ENCODE results near the gene MMGT1. TPM values are rescaled to one million over a fixed set of nuclear protein-coding genes. Genes with fewer than 3 reads are reported as not detected.

Gene MMGT1
- total RNA-seq = 10 to 100 TPM; 19.1 to 23.1 TPM

- POLR2A ChIA-PET = interaction anchor here (1.5 kb wide), 1 partner anchor 11 kb away, joined by 3 read pairs; no protein-coding TSS in a partner anchor
- H3K27me3 Mint-ChIP-seq = no peaks in the 10 kb centered on the region
Measured at GRCh38 chrX:135973548-135974278, at the start of gene MMGT1. Gene MMGT1 (minus strand): TSS chrX:135973988. CDS start chrX:135973675, 313 bp downstream.

GRCh38 chrX:136021903-136022302 lies 48.1 kb upstream of the MMGT1 start:
- Mint-ChIP-seq H3K4me3 (no peak overlapping the region), H3K27me3 (no peaks in the 10 kb centered on the region), H3K9me3 (no peaks in the 10 kb centered on the region), H3K4me1 (no peaks in the 10 kb centered on the region), H3K36me3 (ENCODE audit: low read depth) (peaks cover 24% of the 10 kb centered on the region), H3K27ac (no peak overlapping the region)
- DNase-seq = no peak
- ChIA-PET CTCF (no interaction called here), POLR2A (no interaction called here)

More at GRCh38 chrX:135973548-135974278, at the start of gene MMGT1:
- CTCF ChIA-PET = interaction anchor here (3.1 kb wide), 1 partner anchor 11 kb away, joined by 13 read pairs; the partner anchor contains the start of gene SLC9A6
- peak within 1 kb of the TSS; percentile 98 for H3K27ac Mint-ChIP-seq
- H3K9me3 Mint-ChIP-seq = no peaks in the 10 kb centered on the region
- DNase-seq = peak; percentile 83
- H3K36me3 Mint-ChIP-seq (ENCODE audit: low read depth) = no peaks in the 10 kb centered on the region
- H3K4me1 Mint-ChIP-seq = peaks cover 42% of the 10 kb centered on the region
- peak within 1 kb of the TSS; percentile 88 for H3K4me3 Mint-ChIP-seq

- CTCF ChIA-PET = no interaction called here
- POLR2A ChIA-PET = no interaction called here
Measured at GRCh38 chrX:136021160-136021559, 47.4 kb upstream of the MMGT1 start.

GRCh38 chrX:136019226-136019625 lies 45.4 kb upstream of the MMGT1 start:
- H3K27ac Mint-ChIP-seq = no peak overlapping the region
- no peaks in the 10 kb centered on the region for H3K4me1 Mint-ChIP-seq
- POLR2A ChIA-PET = no interaction called here
- H3K9me3 Mint-ChIP-seq = no peaks in the 10 kb centered on the region
- no peaks in the 10 kb centered on the region for H3K27me3 Mint-ChIP-seq
- H3K36me3 Mint-ChIP-seq (ENCODE audit: low read depth) = peaks cover 32% of the 10 kb centered on the region
- H3K4me3 Mint-ChIP-seq = no peak overlapping the region
- CTCF ChIA-PET = no interaction called here
- no peak for DNase-seq

More at GRCh38 chrX:136021160-136021559, 47.4 kb upstream of the MMGT1 start:
- no peaks in the 10 kb centered on the region for H3K9me3 Mint-ChIP-seq
- DNase-seq = no peak
- no peaks in the 10 kb centered on the region for H3K27me3 Mint-ChIP-seq
- H3K4me3 Mint-ChIP-seq = no peak overlapping the region
- peaks cover 24% of the 10 kb centered on the region for H3K36me3 Mint-ChIP-seq (ENCODE audit: low read depth)
- no peaks in the 10 kb centered on the region for H3K4me1 Mint-ChIP-seq
- H3K27ac Mint-ChIP-seq = no peak overlapping the region

- no peak overlapping the region for H3K27ac Mint-ChIP-seq
- no peaks in the 10 kb centered on the region for H3K27me3 Mint-ChIP-seq
- DNase-seq = no peak
- ChIA-PET POLR2A (no interaction called here), CTCF (interaction anchor here (1.3 kb wide), 1 partner anchor 29 kb away, joined by 3 read pairs; no protein-coding TSS in a partner anchor)
- H3K4me3 Mint-ChIP-seq = no peak overlapping the region
- H3K9me3 Mint-ChIP-seq = no peaks in the 10 kb centered on the region
- no peaks in the 10 kb centered on the region for H3K4me1 Mint-ChIP-seq
- H3K36me3 Mint-ChIP-seq (ENCODE audit: low read depth) = peaks cover 35% of the 10 kb centered on the region
Measured at GRCh38 chrX:136016881-136017280, 43.1 kb upstream of the MMGT1 start.

- DNase-seq = no peak
- Mint-ChIP-seq H3K27ac (no peak overlapping the region), H3K27me3 (no peaks in the 10 kb centered on the region), H3K4me3 (no peak overlapping the region), H3K4me1 (no peaks in the 10 kb centered on the region), H3K9me3 (no peaks in the 10 kb centered on the region), H3K36me3 (ENCODE audit: low read depth) (peaks cover 33% of the 10 kb centered on the region)
- ChIA-PET CTCF (no interaction called here), POLR2A (no interaction called here)
Measured at GRCh38 chrX:136015016-136015415, 41.2 kb upstream of the MMGT1 start.

GRCh38 chrX:135988245-135988644 lies 14.5 kb upstream of the MMGT1 start:
- H3K36me3 Mint-ChIP-seq (ENCODE audit: low read depth) = peaks cover 14% of the 10 kb centered on the region
- H3K27ac Mint-ChIP-seq = no peak overlapping the region
- no peak overlapping the region for H3K4me3 Mint-ChIP-seq
- no peaks in the 10 kb centered on the region for H3K9me3 Mint-ChIP-seq
- ChIA-PET CTCF (interaction anchor here (1.2 to 2.0 kb wide), 2 partner anchors 13 to 29 kb away, joined by 3 to 4 read pairs; no protein-coding TSS in a partner anchor), POLR2A (no interaction called here)
- H3K4me1 Mint-ChIP-seq = peaks cover 44% of the 10 kb centered on the region
- no peak for DNase-seq
- H3K27me3 Mint-ChIP-seq = no peaks in the 10 kb centered on the region

- CTCF ChIA-PET = no interaction called here
Measured at GRCh38 chrX:135985973-135986310, 12.2 kb upstream of the MMGT1 start.

GRCh38 chrX:135985157-135985972 lies 11.6 kb upstream of the MMGT1 start, which contains the start of gene SLC9A6:
Gene SLC9A6 (plus strand): TSS chrX:135985435. CDS start chrX:135985659, 224 bp downstream.
- DNase-seq = peak; percentile 64
- Mint-ChIP-seq H3K4me1 (peaks cover 47% of the 10 kb centered on the region), H3K27me3 (no peaks in the 10 kb centered on the region), H3K27ac (peak within 1 kb of the TSS; percentile 89), H3K4me3 (peak within 1 kb of the TSS; percentile 93), H3K9me3 (no peaks in the 10 kb centered on the region), H3K36me3 (ENCODE audit: low read depth) (peaks cover 4% of the 10 kb centered on the region)
- CTCF ChIA-PET = interaction anchor here (2.5 kb wide), 1 partner anchor 11 kb away, joined by 13 read pairs; the partner anchor contains the start of gene MMGT1
- POLR2A ChIA-PET = interaction anchor here (1.4 kb wide), 1 partner anchor 11 kb away, joined by 3 read pairs; the partner anchor contains the start of gene MMGT1

More at GRCh38 chrX:135985973-135986310, 12.2 kb upstream of the MMGT1 start:
- Mint-ChIP-seq H3K36me3 (ENCODE audit: low read depth) (peaks cover 4% of the 10 kb centered on the region), H3K9me3 (no peaks in the 10 kb centered on the region), H3K27ac (peak overlapping the region; percentile 89), H3K4me1 (peaks cover 47% of the 10 kb centered on the region), H3K4me3 (peak overlapping the region; percentile 93), H3K27me3 (no peaks in the 10 kb centered on the region)
- peak; percentile 6 for DNase-seq
- POLR2A ChIA-PET = no interaction called here

- Mint-ChIP-seq H3K4me1 (peaks cover 47% of the 10 kb centered on the region), H3K9me3 (no peaks in the 10 kb centered on the region)
Measured at GRCh38 chrX:135984791-135985156, 11.0 kb upstream of the MMGT1 start.

GRCh38 chrX:135984256-135984655 lies 10.5 kb upstream of the MMGT1 start:
- Mint-ChIP-seq H3K27me3 (no peaks in the 10 kb centered on the region), H3K9me3 (no peaks in the 10 kb centered on the region), H3K4me3 (peak overlapping the region; percentile 93), H3K4me1 (peaks cover 44% of the 10 kb centered on the region), H3K27ac (peak overlapping the region; percentile 83), H3K36me3 (ENCODE audit: low read depth) (no peaks in the 10 kb centered on the region)
- CTCF ChIA-PET = interaction anchor here (0.7 to 2.5 kb wide), 2 partner anchors 10 to 62 kb away, joined by 3 to 13 read pairs; partner anchors contain the start of gene MMGT1
- POLR2A ChIA-PET = interaction anchor here (1.4 kb wide), 1 partner anchor 10 kb away, joined by 3 read pairs; the partner anchor contains the start of gene MMGT1
- no peak for DNase-seq

More at GRCh38 chrX:135984791-135985156, 11.0 kb upstream of the MMGT1 start:
- ChIA-PET CTCF (interaction anchor here (2.5 kb wide), 1 partner anchor 10 kb away, joined by 13 read pairs; the partner anchor contains the start of gene MMGT1), POLR2A (interaction anchor here (1.4 kb wide), 1 partner anchor 10 kb away, joined by 3 read pairs; the partner anchor contains the start of gene MMGT1)
- Mint-ChIP-seq H3K27ac (peak overlapping the region; percentile 83), H3K27me3 (no peaks in the 10 kb centered on the region), H3K36me3 (ENCODE audit: low read depth) (peaks cover 3% of the 10 kb centered on the region), H3K4me3 (peak overlapping the region; percentile 93)
- no peak for DNase-seq

GRCh38 chrX:135982860-135983259 lies 9.1 kb upstream of the MMGT1 start:
- no peaks in the 10 kb centered on the region for H3K27me3 Mint-ChIP-seq
- no peaks in the 10 kb centered on the region for H3K36me3 Mint-ChIP-seq (ENCODE audit: low read depth)
- H3K4me1 Mint-ChIP-seq = peaks cover 45% of the 10 kb centered on the region
- H3K27ac Mint-ChIP-seq = peak overlapping the region; percentile 83
- POLR2A ChIA-PET = no interaction called here
- peak overlapping the region; percentile 93 for H3K4me3 Mint-ChIP-seq
- no peak for DNase-seq
- CTCF ChIA-PET = no interaction called here
- H3K9me3 Mint-ChIP-seq = no peaks in the 10 kb centered on the region

GRCh38 chrX:135981668-135982067 lies 7.9 kb upstream of the MMGT1 start:
- H3K9me3 Mint-ChIP-seq = no peaks in the 10 kb centered on the region
- no peaks in the 10 kb centered on the region for H3K27me3 Mint-ChIP-seq
- DNase-seq = no peak
- H3K27ac Mint-ChIP-seq = no peak overlapping the region
- H3K36me3 Mint-ChIP-seq (ENCODE audit: low read depth) = no peaks in the 10 kb centered on the region
- CTCF ChIA-PET = no interaction called here
- H3K4me3 Mint-ChIP-seq = no peak overlapping the region
- peaks cover 47% of the 10 kb centered on the region for H3K4me1 Mint-ChIP-seq
- POLR2A ChIA-PET = no interaction called here
